Gastroesophageal sphincter (tissue), 3 donors: ENCODE measurements around the gene LINS1.

Experiments
- POLR2A ChIP-seq, 2 donors: fragments of 450-650 bp; IDR thresholded peaks; one replicate each; pipeline ENCODE4 v1.6.1; 2017; ENCODE audit warnings: antibody characterized with exemption in 2 of 2, mild to moderate bottlenecking in 2 of 2, moderate library complexity in 1 of 2
- TF ChIP-seq, protein P1 (sequence below), 4 experiments: fragments of 200-600 bp in 2 of 4; fragments of 450-650 bp in 2 of 4; sonication (generic) in 1 of 4; IDR thresholded peaks; one replicate each; pipeline ENCODE4 v1.5.1; 2017 to 2019; ENCODE audit warnings: antibody characterized with exemption in 4 of 4, mild to moderate bottlenecking in 2 of 4, moderate library complexity in 2 of 4

- TF ChIP-seq, protein P1, sequence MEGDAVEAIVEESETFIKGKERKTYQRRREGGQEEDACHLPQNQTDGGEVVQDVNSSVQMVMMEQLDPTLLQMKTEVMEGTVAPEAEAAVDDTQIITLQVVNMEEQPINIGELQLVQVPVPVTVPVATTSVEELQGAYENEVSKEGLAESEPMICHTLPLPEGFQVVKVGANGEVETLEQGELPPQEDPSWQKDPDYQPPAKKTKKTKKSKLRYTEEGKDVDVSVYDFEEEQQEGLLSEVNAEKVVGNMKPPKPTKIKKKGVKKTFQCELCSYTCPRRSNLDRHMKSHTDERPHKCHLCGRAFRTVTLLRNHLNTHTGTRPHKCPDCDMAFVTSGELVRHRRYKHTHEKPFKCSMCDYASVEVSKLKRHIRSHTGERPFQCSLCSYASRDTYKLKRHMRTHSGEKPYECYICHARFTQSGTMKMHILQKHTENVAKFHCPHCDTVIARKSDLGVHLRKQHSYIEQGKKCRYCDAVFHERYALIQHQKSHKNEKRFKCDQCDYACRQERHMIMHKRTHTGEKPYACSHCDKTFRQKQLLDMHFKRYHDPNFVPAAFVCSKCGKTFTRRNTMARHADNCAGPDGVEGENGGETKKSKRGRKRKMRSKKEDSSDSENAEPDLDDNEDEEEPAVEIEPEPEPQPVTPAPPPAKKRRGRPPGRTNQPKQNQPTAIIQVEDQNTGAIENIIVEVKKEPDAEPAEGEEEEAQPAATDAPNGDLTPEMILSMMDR (IDR thresholded peaks at IDR 0.05): no peak
- TF ChIP-seq POLR2A (IDR thresholded peaks at IDR 0.05): no peak
Measured at GRCh38 chr15:100642950-100643338, 41.0 kb upstream of the LINS1 start.
